Esophagus squamous epithelium (tissue), 4 donors: ENCODE results near the gene MAP3K7.

Source experiments
- CTCF ChIP-seq, 6 experiments: fragments of 450-650 bp in 4 of 6; fragments of 200-600 bp in 2 of 6; sonication (generic) in 2 of 6; IDR thresholded peaks; one replicate each; pipeline ENCODE4 v1.5.1; 2016 to 2019; ENCODE audit warnings: antibody characterized with exemption in 6 of 6, mild to moderate bottlenecking in 4 of 6, moderate library complexity in 4 of 6
- POLR2A ChIP-seq, 4 donors: fragments of 450-650 bp; IDR thresholded peaks; one replicate each; pipeline ENCODE4 v1.6.1; 2017; ENCODE audit warnings: antibody characterized with exemption in 4 of 4, mild to moderate bottlenecking in 4 of 4, moderate library complexity in 3 of 4

GRCh38 chr6:90604546-90604945 lies 17.7 kb upstream of the MAP3K7 start:
- TF ChIP-seq CTCF (IDR thresholded peaks at IDR 0.05): no peak
- TF ChIP-seq POLR2A (IDR thresholded peaks at IDR 0.05): no peak
